ENCODE results near the gene SASH3.

The SASH3 gene

GRCh38 chrX:129785160-129785947 is 5.6 kb downstream of the SASH3 start:
- DNase-seq: no peak

- no peak for DNase-seq
Observed at GRCh38 chrX:129786210-129786651, 6.5 kb downstream of the SASH3 start.

- DNase-seq: no peak
Observed at GRCh38 chrX:129787336-129788055, 7.7 kb downstream of the SASH3 start.

- DNase-seq: no peak
Observed at GRCh38 chrX:129788527-129788926, 8.8 kb downstream of the SASH3 start.

GRCh38 chrX:129790146-129790545 is 10.4 kb downstream of the SASH3 start:
- no peak for DNase-seq

GRCh38 chrX:129790808-129791207 is 11.1 kb downstream of the SASH3 start:
- no peak for DNase-seq

- DNase-seq: no peak
Observed at GRCh38 chrX:129791336-129791735, 11.6 kb downstream of the SASH3 start.

- DNase-seq: no peak
Observed at GRCh38 chrX:129791961-129792570, 12.3 kb downstream of the SASH3 start.

- no peak for DNase-seq
Observed at GRCh38 chrX:129792586-129793291, 13.0 kb downstream of the SASH3 start.

- DNase-seq: no peak
Observed at GRCh38 chrX:129793604-129794191, 13.9 kb downstream of the SASH3 start.

GRCh38 chrX:129795584-129795983 is 15.8 kb downstream of the SASH3 start:
- DNase-seq: no peak

GRCh38 chrX:129797251-129797906 is 17.6 kb downstream of the SASH3 start:
- no peak for DNase-seq

- no peak for DNase-seq
Observed at GRCh38 chrX:129798456-129798855, 18.7 kb downstream of the SASH3 start.

GRCh38 chrX:129798888-129799287 is 19.1 kb downstream of the SASH3 start:
- no peak for DNase-seq

GRCh38 chrX:129800186-129800585 is 20.4 kb downstream of the SASH3 start:
- no peak for DNase-seq

- DNase-seq: no peak
Observed at GRCh38 chrX:129802863-129803262, 23.1 kb downstream of the SASH3 start.

- no peak for DNase-seq
Observed at GRCh38 chrX:129804806-129805205, 25.1 kb downstream of the SASH3 start.

- DNase-seq: no peak
Observed at GRCh38 chrX:129808158-129808828, 28.5 kb downstream of the SASH3 start.

GRCh38 chrX:129808829-129809796 is 29.4 kb downstream of the SASH3 start:
- no peak for DNase-seq

GRCh38 chrX:129813662-129814368 is 34.1 kb downstream of the SASH3 start:
- no peak for DNase-seq
